ENCODE results near the gene SUGCT. TPM values are rescaled to one million over a fixed set of nuclear protein-coding genes. Genes with fewer than 3 reads are reported as not detected.
"Not testable (repeated sequence)": the region's sequence is repeated elsewhere in the genome, so short reads cannot be mapped to it uniquely, and the experiment has no call there.

The SUGCT gene
- total and polyA plus RNA-seq, 5 donors from 2014 or later: 0.52 to 3.1 (median 1.5) TPM; not detected in 1

- H3K36me3 Mint-ChIP-seq; H3K9me3 Mint-ChIP-seq; DNase-seq; H3K27ac Mint-ChIP-seq; H3K4me3 Mint-ChIP-seq; H3K4me1 Mint-ChIP-seq; H3K36me3 ChIP-seq (ENCODE audit: control insufficient read depth, insufficient read depth, low read length); H3K27me3 Mint-ChIP-seq; H3K4me3 ChIP-seq (ENCODE audit: low read depth, low read length); H3K4me1 ChIP-seq (ENCODE audit: control insufficient read depth, insufficient read depth, low read length, poor library complexity, severe bottlenecking); H3K27me3 ChIP-seq (ENCODE audit: control insufficient read depth, insufficient read depth, low read length); ATAC-seq (ENCODE audit: low read depth in 2 of 2); H3K27ac ChIP-seq (ENCODE audit: insufficient read depth, low read length, poor library complexity, severe bottlenecking); H3K9me3 ChIP-seq (ENCODE audit: control insufficient read depth in 2 of 2, low read length in 2 of 2): not testable (repeated sequence)
These were observed 12.5 kb upstream of the SUGCT start for GRCh38 chr7:40122100-40122939.

- H3K36me3 Mint-ChIP-seq: peaks cover 2% of the 10 kb centered on the region
- Histone ChIP-seq H3K36me3 (ENCODE audit: control insufficient read depth, insufficient read depth, low read length) (no peaks in the 10 kb centered on the region), H3K27me3 (ENCODE audit: control insufficient read depth, insufficient read depth, low read length) (no peaks in the 10 kb centered on the region), H3K9me3 (ENCODE audit: control insufficient read depth in 2 of 2, low read length in 2 of 2) (no peaks in the 10 kb centered on the region), H3K4me3 (ENCODE audit: low read depth, low read length) (no peak overlapping the region), H3K4me1 (ENCODE audit: control insufficient read depth, insufficient read depth, low read length, poor library complexity, severe bottlenecking) (no peaks in the 10 kb centered on the region), H3K27ac (ENCODE audit: insufficient read depth, low read length, poor library complexity, severe bottlenecking) (no peak overlapping the region)
- H3K4me1 Mint-ChIP-seq: peaks cover 0 to 9% (median 4%) of the 10 kb centered on the region in 4 donors
- H3K9me3 Mint-ChIP-seq: no peaks in the 10 kb centered on the region
- no peaks in the 10 kb centered on the region for H3K27me3 Mint-ChIP-seq
- H3K4me3 Mint-ChIP-seq: no peak overlapping the region
- ATAC-seq (ENCODE audit: low read depth in 2 of 2) (no peak), DNase-seq (no peak)
- no peak overlapping the region for H3K27ac Mint-ChIP-seq
These were observed 11.9 kb upstream of the SUGCT start for GRCh38 chr7:40122940-40123254.

GRCh38 chr7:40133561-40134427 is 1.0 kb upstream of the SUGCT start:
- DNase-seq (peak in 1 of 3 donors; percentile 54), ATAC-seq (ENCODE audit: low read depth in 2 of 2) (peak; percentile 42 to 52)
- Histone ChIP-seq H3K27ac (ENCODE audit: insufficient read depth, low read length, poor library complexity, severe bottlenecking) (peak overlapping the region; percentile 88), H3K9me3 (ENCODE audit: control insufficient read depth in 2 of 2, low read length in 2 of 2) (no peaks in the 10 kb centered on the region), H3K36me3 (ENCODE audit: control insufficient read depth, insufficient read depth, low read length) (no peaks in the 10 kb centered on the region), H3K27me3 (ENCODE audit: control insufficient read depth, insufficient read depth, low read length) (no peaks in the 10 kb centered on the region), H3K4me3 (ENCODE audit: low read depth, low read length) (peak overlapping the region; percentile 99), H3K4me1 (ENCODE audit: control insufficient read depth, insufficient read depth, low read length, poor library complexity, severe bottlenecking) (peaks cover 32% of the 10 kb centered on the region)
- Mint-ChIP-seq H3K27ac (peak overlapping the region; percentile 90 to 97 (median 94)), H3K9me3 (peaks cover 0 to 3% (median 0%) of the 10 kb centered on the region in 7 donors), H3K27me3 (peaks cover 29% of the 10 kb centered on the region), H3K36me3 (peaks cover 3% of the 10 kb centered on the region), H3K4me1 (peaks cover 25 to 49% (median 35%) of the 10 kb centered on the region in 4 donors), H3K4me3 (peak overlapping the region; percentile 95 to 99 (median 97))

GRCh38 chr7:40135317-40135610 is 459 bp downstream of the SUGCT start:
- peaks cover 26% of the 10 kb centered on the region for H3K4me1 ChIP-seq (ENCODE audit: control insufficient read depth, insufficient read depth, low read length, poor library complexity, severe bottlenecking)
- H3K27ac ChIP-seq (ENCODE audit: insufficient read depth, low read length, poor library complexity, severe bottlenecking): peak overlapping the region; percentile 88
- H3K4me1 Mint-ChIP-seq: peaks cover 15 to 41% (median 32%) of the 10 kb centered on the region in 4 donors
- DNase-seq: peak in 1 of 3 donors; percentile 23
- no peaks in the 10 kb centered on the region for H3K9me3 ChIP-seq (ENCODE audit: control insufficient read depth in 2 of 2, low read length in 2 of 2)
- peak overlapping the region; percentile 44 for H3K4me3 ChIP-seq (ENCODE audit: low read depth, low read length)
- no peaks in the 10 kb centered on the region for H3K36me3 ChIP-seq (ENCODE audit: control insufficient read depth, insufficient read depth, low read length)
- H3K9me3 Mint-ChIP-seq: peaks cover 0 to 3% (median 0%) of the 10 kb centered on the region in 7 donors
- H3K36me3 Mint-ChIP-seq: no peaks in the 10 kb centered on the region
- peak overlapping the region; percentile 84 to 99 (median 92) for H3K4me3 Mint-ChIP-seq
- ATAC-seq (ENCODE audit: low read depth in 2 of 2): no peak
- peaks cover 29% of the 10 kb centered on the region for H3K27me3 Mint-ChIP-seq
- no peaks in the 10 kb centered on the region for H3K27me3 ChIP-seq (ENCODE audit: control insufficient read depth, insufficient read depth, low read length)
- H3K27ac Mint-ChIP-seq: peak overlapping the region in 2 of 3 donors; percentile 32 to 69

- Mint-ChIP-seq H3K4me3 (peak overlapping the region in 1 of 4 donors; percentile 90), H3K9me3 (peaks cover 0 to 3% (median 0%) of the 10 kb centered on the region in 7 donors), H3K27me3 (peaks cover 41% of the 10 kb centered on the region), H3K4me1 (peaks cover 3 to 19% (median 17%) of the 10 kb centered on the region in 4 donors), H3K36me3 (peaks cover 4% of the 10 kb centered on the region), H3K27ac (no peak overlapping the region)
- DNase-seq (no peak), ATAC-seq (ENCODE audit: low read depth in 2 of 2) (no peak)
- H3K27ac ChIP-seq (ENCODE audit: insufficient read depth, low read length, poor library complexity, severe bottlenecking): no peak overlapping the region
- H3K4me1 ChIP-seq (ENCODE audit: control insufficient read depth, insufficient read depth, low read length, poor library complexity, severe bottlenecking): peaks cover 20% of the 10 kb centered on the region
- H3K9me3 ChIP-seq (ENCODE audit: control insufficient read depth in 2 of 2, low read length in 2 of 2): no peaks in the 10 kb centered on the region
- H3K4me3 ChIP-seq (ENCODE audit: low read depth, low read length): no peak overlapping the region
- no peaks in the 10 kb centered on the region for H3K36me3 ChIP-seq (ENCODE audit: control insufficient read depth, insufficient read depth, low read length)
- H3K27me3 ChIP-seq (ENCODE audit: control insufficient read depth, insufficient read depth, low read length): no peaks in the 10 kb centered on the region
These were observed 2.8 kb downstream of the SUGCT start for GRCh38 chr7:40137563-40137962.

- Histone ChIP-seq H3K27ac (ENCODE audit: insufficient read depth, low read length, poor library complexity, severe bottlenecking) (no peak overlapping the region), H3K4me1 (ENCODE audit: control insufficient read depth, insufficient read depth, low read length, poor library complexity, severe bottlenecking) (peaks cover 8% of the 10 kb centered on the region), H3K9me3 (ENCODE audit: control insufficient read depth in 2 of 2, low read length in 2 of 2) (no peaks in the 10 kb centered on the region), H3K4me3 (ENCODE audit: low read depth, low read length) (no peak overlapping the region), H3K36me3 (ENCODE audit: control insufficient read depth, insufficient read depth, low read length) (no peaks in the 10 kb centered on the region), H3K27me3 (ENCODE audit: control insufficient read depth, insufficient read depth, low read length) (no peaks in the 10 kb centered on the region)
- Mint-ChIP-seq H3K4me1 (peaks cover 0 to 8% (median 6%) of the 10 kb centered on the region in 4 donors), H3K9me3 (peaks cover 0 to 3% (median 0%) of the 10 kb centered on the region in 7 donors), H3K36me3 (peaks cover 4% of the 10 kb centered on the region), H3K27ac (no peak overlapping the region), H3K4me3 (no peak overlapping the region), H3K27me3 (peaks cover 41% of the 10 kb centered on the region)
- ATAC-seq (ENCODE audit: low read depth in 2 of 2): no peak
- DNase-seq: no peak
These were observed 4.2 kb downstream of the SUGCT start for GRCh38 chr7:40138973-40139372.

GRCh38 chr7:40139891-40140290 is 5.1 kb downstream of the SUGCT start:
- ATAC-seq (ENCODE audit: low read depth in 2 of 2); H3K4me1 ChIP-seq (ENCODE audit: control insufficient read depth, insufficient read depth, low read length, poor library complexity, severe bottlenecking); H3K4me3 Mint-ChIP-seq; H3K27ac ChIP-seq (ENCODE audit: insufficient read depth, low read length, poor library complexity, severe bottlenecking); DNase-seq; H3K27me3 ChIP-seq (ENCODE audit: control insufficient read depth, insufficient read depth, low read length); H3K27ac Mint-ChIP-seq; H3K4me3 ChIP-seq (ENCODE audit: low read depth, low read length); H3K36me3 ChIP-seq (ENCODE audit: control insufficient read depth, insufficient read depth, low read length); H3K9me3 ChIP-seq (ENCODE audit: control insufficient read depth in 2 of 2, low read length in 2 of 2); H3K36me3 Mint-ChIP-seq; H3K9me3 Mint-ChIP-seq; H3K4me1 Mint-ChIP-seq: not testable (repeated sequence)
- H3K27me3 Mint-ChIP-seq: peaks cover 36% of the 10 kb centered on the region

All from CD4-positive, CD25-positive, alpha-beta regulatory T cell (primary cell).